ENCODE measurements around the gene KRT40.

- TF ChIP-seq CTCF (IDR thresholded peaks at IDR 0.05) (no peak), POLR2A (IDR thresholded peaks at IDR 0.05) (no peak)
Observed at GRCh38 chr17:40944531-40944930, 39.6 kb downstream of the KRT40 start.
